Transverse colon (tissue), 4 donors: ENCODE results near the gene BMP8A.

Source experiments
- EP300 ChIP-seq: sonication (generic); formaldehyde crosslinking; IDR thresholded peaks from one replicate; pipeline ENCODE4 v1.6.1; 2017; ENCODE audit warnings: antibody characterized with exemption, low read depth
- POLR2A ChIP-seq: fragments of 450-650 bp; IDR thresholded peaks from one replicate; pipeline ENCODE4 v1.6.1; 2016; ENCODE audit warnings: antibody characterized with exemption, mild to moderate bottlenecking, moderate library complexity
- POLR2AphosphoS5 ChIP-seq, 3 donors: sonication (generic); formaldehyde crosslinking; IDR thresholded peaks; one replicate each; pipeline ENCODE4 v1.6.1; 2016; ENCODE audit warnings: antibody characterized with exemption in 3 of 3
- TF ChIP-seq, protein P1 (sequence below), 5 experiments: fragments of 200-600 bp in 3 of 5; fragments of 450-650 bp in 2 of 5; sonication (generic) in 3 of 5; IDR thresholded peaks; 1 replicate in 2 of 5; 2 replicates in 3 of 5; pipeline ENCODE4 v1.5.1; 2016 to 2017; ENCODE audit warnings: antibody characterized with exemption in 5 of 5, inconsistent platforms in 3 of 5, mild to moderate bottlenecking in 2 of 5, moderate library complexity in 1 of 5

DNA sequence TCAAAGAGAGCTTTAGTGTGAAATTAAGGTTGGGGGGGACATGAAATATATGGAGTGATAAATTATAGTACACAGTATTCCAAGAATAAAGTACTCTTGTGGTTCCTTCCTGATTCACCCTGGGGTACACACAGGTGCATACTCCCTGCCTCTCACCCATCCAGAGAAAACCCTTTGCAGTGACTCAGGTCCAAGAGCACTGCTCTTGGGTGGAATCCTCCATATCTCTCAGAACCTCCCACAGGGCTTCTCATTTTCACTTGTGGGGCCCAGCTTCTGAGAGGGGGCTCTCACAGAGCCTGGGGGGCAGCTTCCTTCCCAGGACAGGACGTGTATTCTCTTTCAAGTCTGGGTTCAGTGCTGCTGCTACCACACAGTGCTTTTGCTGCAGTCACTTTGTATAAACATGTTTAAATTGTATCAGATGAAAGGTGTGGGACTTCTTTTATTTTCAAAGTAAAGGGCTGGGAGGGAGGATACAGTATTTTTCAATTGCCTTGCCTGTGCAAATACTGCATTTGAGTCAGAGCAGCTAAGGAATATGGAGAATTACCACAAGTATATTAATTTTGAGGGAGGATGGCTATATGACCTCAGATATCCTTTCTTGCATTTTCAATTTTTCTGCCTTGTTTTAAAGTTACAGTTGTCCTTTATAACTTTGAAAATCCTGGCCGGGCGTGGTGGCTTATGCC, 24.9 kb upstream of the BMP8A start:
- TF ChIP-seq, protein P1, sequence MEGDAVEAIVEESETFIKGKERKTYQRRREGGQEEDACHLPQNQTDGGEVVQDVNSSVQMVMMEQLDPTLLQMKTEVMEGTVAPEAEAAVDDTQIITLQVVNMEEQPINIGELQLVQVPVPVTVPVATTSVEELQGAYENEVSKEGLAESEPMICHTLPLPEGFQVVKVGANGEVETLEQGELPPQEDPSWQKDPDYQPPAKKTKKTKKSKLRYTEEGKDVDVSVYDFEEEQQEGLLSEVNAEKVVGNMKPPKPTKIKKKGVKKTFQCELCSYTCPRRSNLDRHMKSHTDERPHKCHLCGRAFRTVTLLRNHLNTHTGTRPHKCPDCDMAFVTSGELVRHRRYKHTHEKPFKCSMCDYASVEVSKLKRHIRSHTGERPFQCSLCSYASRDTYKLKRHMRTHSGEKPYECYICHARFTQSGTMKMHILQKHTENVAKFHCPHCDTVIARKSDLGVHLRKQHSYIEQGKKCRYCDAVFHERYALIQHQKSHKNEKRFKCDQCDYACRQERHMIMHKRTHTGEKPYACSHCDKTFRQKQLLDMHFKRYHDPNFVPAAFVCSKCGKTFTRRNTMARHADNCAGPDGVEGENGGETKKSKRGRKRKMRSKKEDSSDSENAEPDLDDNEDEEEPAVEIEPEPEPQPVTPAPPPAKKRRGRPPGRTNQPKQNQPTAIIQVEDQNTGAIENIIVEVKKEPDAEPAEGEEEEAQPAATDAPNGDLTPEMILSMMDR (IDR thresholded peaks at IDR 0.05), result no peak
- TF ChIP-seq POLR2A (no peak), EP300 (no peak), POLR2AphosphoS5 (IDR thresholded peaks at IDR 0.05) (no peak)
